H1 (cell line): ENCODE measurements around the gene MUC5B. TPM values are rescaled to one million over a fixed set of nuclear protein-coding genes. Genes with fewer than 3 reads are reported as not detected.

Experiments
- CTCF ChIA-PET: fragments of 300-600 bp; sonication (Branson Sonifier 250); formaldehyde crosslinking; loops from one replicate; lab custom pipeline; 2021; ENCODE audit not compliant: partially characterized antibody; lab: Charles Lee
- POLR2A ChIA-PET: fragments of 300-600 bp; sonication (Branson Sonifier 250); formaldehyde crosslinking; loops from one replicate; lab custom pipeline; 2021; ENCODE audit warnings: inconsistent platforms; ENCODE audit not compliant: partially characterized antibody; lab: Charles Lee
- DNase-seq, 2 experiments: peaks; one replicate each; pipeline versions ENCODE4 v3.0.0 to v3.0.0-alpha.2; 2010 to 2022; ENCODE audit warnings: low spot score in 2 of 2, low read depth in 1 of 2, mixed read lengths in 1 of 2
- FAIRE-seq: peaks from 2 replicates; lab custom pipeline; 2011; peaks lifted over from hg19 to GRCh38; lab: Jason Lieb, UNC
- H2AFZ ChIP-seq: 2 replicates; pipeline ENCODE4 v1.8.1; 2012; ENCODE audit warnings: low read length, inconsistent platforms
- H2AK5ac ChIP-seq: 2 replicates; pipeline ENCODE4 v1.6.1; 2013; ENCODE audit warnings: low read depth, low read length
- H2BK120ac ChIP-seq: replicated peaks from 2 replicates; pipeline ENCODE3; 2013; ENCODE audit warnings: low read depth, low read length, inconsistent platforms
- H2BK12ac ChIP-seq: 2 replicates; pipeline ENCODE4 v1.6.1; 2013; ENCODE audit warnings: low read depth, low read length
- H2BK15ac ChIP-seq: 2 replicates; pipeline ENCODE4 v1.6.1; 2013; ENCODE audit warnings: low read length
- H2BK20ac ChIP-seq: 2 replicates; pipeline ENCODE4 v1.6.1; 2013; ENCODE audit warnings: low read length
- H2BK5ac ChIP-seq: 2 replicates; pipeline ENCODE4 v1.6.1; 2013; ENCODE audit warnings: low read depth, low read length
- H3K14ac ChIP-seq: 2 replicates; pipeline ENCODE4 v1.6.1; 2013; ENCODE audit warnings: inconsistent platforms; ENCODE audit not compliant: insufficient read length
- H3K18ac ChIP-seq: 2 replicates; pipeline ENCODE4 v1.6.1; 2013; ENCODE audit warnings: low read length; ENCODE audit errors: extremely low read depth
- H3K23ac ChIP-seq: 2 replicates; pipeline ENCODE4 v1.6.1; 2013; ENCODE audit warnings: inconsistent platforms; ENCODE audit not compliant: insufficient read length
- H3K23me2 ChIP-seq: 2 replicates; pipeline ENCODE4 v1.6.1; 2013; ENCODE audit warnings: low read depth, low read length
- H3K27ac ChIP-seq: 2 replicates; pipeline ENCODE4 v1.6.1; 2011; ENCODE audit warnings: low read depth, low read length, inconsistent platforms
- H3K27me3 ChIP-seq, 4 experiments: replicated peaks in 1 of 4; 1 replicate in 1 of 4; 2 replicates in 3 of 4; pipeline versions ENCODE4 v1.6.1 to v1.8.1; 2011 to 2013; ENCODE audit warnings: low read length in 3 of 4, mild to moderate bottlenecking in 3 of 4, inconsistent platforms in 2 of 4, mixed read lengths in 2 of 4, moderate library complexity in 1 of 4; ENCODE audit not compliant: control insufficient read depth in 3 of 4, insufficient read depth in 3 of 4; ENCODE audit errors: extremely low read depth in 1 of 4
- H3K36me3 ChIP-seq, 4 experiments: 2 replicates each; pipeline versions ENCODE4 v1.6.1 to v1.8.1; 2011 to 2013; ENCODE audit warnings: mild to moderate bottlenecking in 4 of 4, low read length in 3 of 4, moderate library complexity in 2 of 4, control low read depth in 1 of 4, inconsistent platforms in 1 of 4; ENCODE audit not compliant: insufficient read depth in 4 of 4, control insufficient read depth in 2 of 4
- H3K4ac ChIP-seq: replicated peaks from 2 replicates; pipeline ENCODE3; 2013; ENCODE audit warnings: low read length, low read depth, mixed read lengths, inconsistent platforms; ENCODE audit not compliant: insufficient read length
- H3K4me1 ChIP-seq, 4 experiments: replicated peaks in 1 of 4; 1 replicate in 1 of 4; 2 replicates in 3 of 4; pipeline versions ENCODE4 v1.6.1 to v1.8.1; 2011 to 2013; ENCODE audit warnings: low read length in 3 of 4, inconsistent platforms in 2 of 4, mixed read lengths in 1 of 4; ENCODE audit not compliant: insufficient read depth in 4 of 4, control insufficient read depth in 3 of 4
- H3K4me2 ChIP-seq, 2 experiments: 2 replicates each; pipeline versions ENCODE4 v1.6.1 to v1.8.1; 2011 to 2013; ENCODE audit warnings: low read depth in 2 of 2, low read length in 2 of 2, control low read depth in 1 of 2, inconsistent platforms in 1 of 2, mild to moderate bottlenecking in 1 of 2; ENCODE audit not compliant: insufficient read depth in 1 of 2
- H3K4me3 ChIP-seq, 4 experiments: fragments of 200-600, 300-600 bp in 1 of 4; sonication (generic), shearing (Covaris generic), sonication (Bioruptor Twin) in 1 of 4; 2 replicates each; pipeline versions ENCODE4 v1.5.1 to v1.8.1; 2011 to 2016; ENCODE audit warnings: low read length in 4 of 4, low read depth in 3 of 4, control low read depth in 2 of 4, inconsistent platforms in 2 of 4, mild to moderate bottlenecking in 2 of 4, mixed read lengths in 1 of 4, moderate library complexity in 1 of 4; ENCODE audit not compliant: insufficient read depth in 2 of 4; ENCODE audit errors: extremely low read depth in 1 of 4
- H3K56ac ChIP-seq: replicated peaks from 2 replicates; pipeline ENCODE3; 2013; ENCODE audit warnings: low read depth, mild to moderate bottlenecking, mixed read lengths, low read length, inconsistent platforms; ENCODE audit not compliant: insufficient read length
- H3K79me1 ChIP-seq: 2 replicates; pipeline ENCODE4 v1.6.1; 2013; ENCODE audit warnings: low read depth, low read length, control low read depth
- H3K79me2 ChIP-seq, 2 experiments: 2 replicates each; pipeline versions ENCODE4 v1.6.1 to v1.8.1; 2012 to 2013; ENCODE audit warnings: low read length in 2 of 2, mild to moderate bottlenecking in 2 of 2, inconsistent platforms in 1 of 2; ENCODE audit not compliant: insufficient read depth in 2 of 2, control insufficient read depth in 1 of 2
- H3K9ac ChIP-seq, 4 experiments: replicated peaks in 1 of 4; 1 replicate in 1 of 4; 2 replicates in 3 of 4; pipeline versions ENCODE4 v1.6.1 to v1.8.1; 2011 to 2013; ENCODE audit warnings: low read depth in 3 of 4, low read length in 3 of 4, control low read depth in 2 of 4, mild to moderate bottlenecking in 2 of 4, moderate library complexity in 2 of 4, inconsistent platforms in 1 of 4; ENCODE audit errors: extremely low read depth in 1 of 4
- H3K9me3 ChIP-seq, 2 experiments: 2 replicates each; pipeline versions ENCODE4 v1.6.1 to v1.8.1; 2012 to 2013; ENCODE audit warnings: mild to moderate bottlenecking in 2 of 2, moderate library complexity in 2 of 2, control low read depth in 1 of 2, inconsistent platforms in 1 of 2, low read depth in 1 of 2, low read length in 1 of 2, mixed read lengths in 1 of 2; ENCODE audit not compliant: insufficient read depth in 2 of 2
- H4K20me1 ChIP-seq, 2 experiments: replicated peaks in 1 of 2; 2 replicates each; pipeline versions ENCODE3 to v1.8.1; 2011 to 2013; ENCODE audit warnings: inconsistent platforms in 2 of 2, low read length in 2 of 2, mild to moderate bottlenecking in 1 of 2; ENCODE audit not compliant: insufficient read depth in 2 of 2, control insufficient read depth in 1 of 2
- H4K5ac ChIP-seq: 2 replicates; pipeline ENCODE4 v1.6.1; 2013; ENCODE audit warnings: low read length, low read depth, mixed read lengths, inconsistent platforms; ENCODE audit not compliant: insufficient read length
- H4K8ac ChIP-seq: 2 replicates; pipeline ENCODE4 v1.8.0; 2013; ENCODE audit warnings: mild to moderate bottlenecking, moderate library complexity, low read length, inconsistent platforms; ENCODE audit not compliant: insufficient read depth; ENCODE audit errors: extremely low read depth
- H4K91ac ChIP-seq: replicated peaks from 2 replicates; pipeline ENCODE3; 2013; ENCODE audit warnings: low read length, mixed read lengths, inconsistent platforms; ENCODE audit not compliant: insufficient read length
- ASH2L ChIP-seq: fragments of 200-600, 300-600 bp; sonication (generic); IDR thresholded peaks from one replicate; pipeline ENCODE4 v1.7.1; 2017; ENCODE audit warnings: low read length
- CBX5 ChIP-seq: fragments of 300-800, 300-1000 bp; sonication (generic); IDR thresholded peaks from 2 replicates; pipeline ENCODE4 v1.7.1; 2016; ENCODE audit warnings: antibody characterized with exemption, low read length, low read depth
- CBX8 ChIP-seq: fragments of 300-800, 300-1000 bp; sonication (generic); IDR thresholded peaks from 2 replicates; pipeline ENCODE4 v1.7.1; 2016; ENCODE audit warnings: low read depth, low read length, borderline replicate concordance
- EZH2 ChIP-seq: fragments of 200-600 bp; sonication (generic); IDR thresholded peaks from 2 replicates; pipeline ENCODE4 v1.7.1; 2012; ENCODE audit warnings: low read depth, mild to moderate bottlenecking, moderate library complexity, low read length, inconsistent platforms; ENCODE audit not compliant: severe bottlenecking
- HDAC2 ChIP-seq, 2 experiments: fragments of 300-600 bp in 1 of 2; sonication (generic) in 1 of 2; IDR thresholded peaks; 2 replicates each; pipeline ENCODE4 v1.6.1; 2011 to 2012; ENCODE audit warnings: low read depth in 2 of 2, low read length in 2 of 2, mild to moderate bottlenecking in 2 of 2, moderate library complexity in 2 of 2, borderline replicate concordance in 1 of 2, inconsistent platforms in 1 of 2
- JUND ChIP-seq: IDR thresholded peaks from 2 replicates; pipeline ENCODE4 v1.6.1; 2011; ENCODE audit warnings: mild to moderate bottlenecking, improper control_type of control experiment, low read length
- PHF8 ChIP-seq: fragments of 200-600 bp; sonication (generic); conservative IDR thresholded peaks from 2 replicates; pipeline ENCODE4 v1.7.1; 2012; ENCODE audit warnings: low read depth, mild to moderate bottlenecking, inconsistent platforms, low read length, moderate library complexity
- POLR2AphosphoS5 ChIP-seq: IDR thresholded peaks from 2 replicates; pipeline ENCODE4 v1.6.1; 2011; ENCODE audit warnings: low read depth, low read length
- SAP30 ChIP-seq: fragments of 300-600 bp; sonication (generic); IDR thresholded peaks from 2 replicates; pipeline ENCODE4 v1.7.1; 2012; ENCODE audit warnings: low read length, moderate library complexity, mild to moderate bottlenecking, inconsistent platforms; ENCODE audit not compliant: insufficient read depth, insufficient replicate concordance
- SIX5 ChIP-seq: IDR thresholded peaks from 2 replicates; pipeline ENCODE4 v1.6.1; 2011; ENCODE audit warnings: mild to moderate bottlenecking, low read depth, low read length
- SP4 ChIP-seq: IDR thresholded peaks from 2 replicates; pipeline ENCODE4 v1.6.1; 2012; ENCODE audit warnings: low read length, inconsistent platforms
- SUZ12 ChIP-seq: fragments of 200-600 bp; sonication (generic); IDR thresholded peaks from 2 replicates; pipeline ENCODE4 v1.6.1; 2012; ENCODE audit warnings: mild to moderate bottlenecking, inconsistent platforms, low read length, moderate library complexity, mixed read lengths
- YY1 ChIP-seq: IDR thresholded peaks from 2 replicates; pipeline ENCODE4 v1.6.1; 2011; ENCODE audit warnings: low read depth, mild to moderate bottlenecking, low read length
- ZNF274 ChIP-seq: IDR thresholded peaks from 2 replicates; pipeline ENCODE4 v1.7.0; 2012; ENCODE audit warnings: low read length, borderline replicate concordance; ENCODE audit errors: extremely low read depth
- WGBS, 2 experiments: shearing (Covaris generic) in 1 of 2; methylation state at CpG; one replicate each; pipeline versions ENCODE4 v1.1.6 to v1.1.7; 2013 to 2015; ENCODE audit warnings: low lambda C conversion rate in 2 of 2, mixed read lengths in 2 of 2, inconsistent platforms in 1 of 2, low coverage in 1 of 2, missing lambda C conversion rate in 1 of 2; ENCODE audit not compliant: insufficient replicate concordance in 2 of 2, insufficient coverage in 1 of 2, insufficient read length in 1 of 2; ENCODE audit errors: extremely low coverage in 1 of 2, missing lambda C conversion rate in 1 of 2; 5-methylcytosine and 5-hydroxymethylcytosine counted together
- polyA plus RNA-seq, 7 experiments: library from polyadenylated mRNA; depleted of rRNA in 3 of 7; stranded (reverse) in 5 of 7; unstranded in 2 of 7; fragments of >200 nt in 5 of 7; fragments of 200-250 nt in 2 of 7; gene quantifications; 1 replicate in 5 of 7; 2 replicates in 1 of 7; 4 replicates in 1 of 7; pipeline versions ENCODE4 v1.2.1 to v1.2.3, GENCODE V29; 2011 to 2013; ENCODE audit warnings: missing spikeins in 2 of 7, mixed read lengths in 2 of 7
- total RNA-seq: library from RNA; stranded (reverse); fragmentation: NEBNext Ultra II Directional; extraction: Animal tissue kit (Norgen Biotek cat#: 25700); gene quantifications from 2 replicates; pipeline ENCODE4 v1.2.1, GENCODE V29; 2021

MUC5B gene
- total and polyA plus RNA-seq, 2 of the 8 experiments (the other 6 are each of a cell fraction or from before 2014, with no cell fraction given), result 0.02 to 0.03 TPM

DNA sequence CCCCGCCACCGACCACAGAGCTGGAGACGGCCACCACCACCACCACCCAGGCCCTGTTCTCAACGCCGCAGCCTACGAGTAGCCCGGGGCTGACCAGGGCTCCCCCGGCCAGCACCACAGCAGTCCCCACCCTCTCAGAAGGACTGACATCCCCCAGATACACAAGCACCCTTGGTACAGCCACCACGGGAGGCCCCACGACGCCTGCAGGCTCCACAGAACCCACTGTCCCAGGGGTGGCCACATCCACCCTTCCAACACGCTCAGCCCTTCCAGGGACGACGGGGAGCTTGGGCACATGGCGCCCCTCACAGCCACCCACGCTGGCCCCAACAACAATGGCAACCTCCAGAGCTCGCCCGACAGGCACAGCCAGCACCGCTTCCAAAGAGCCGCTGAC lies 18.8 kb downstream of the MUC5B start:
- no peak overlapping the region for H2BK20ac ChIP-seq
- no peak overlapping the region for H3K4ac ChIP-seq
- no peaks in the 10 kb centered on the region for H3K23me2 ChIP-seq
- H2BK15ac ChIP-seq, result no peak overlapping the region
- no peak overlapping the region for H3K4me2 ChIP-seq
- no peaks in the 10 kb centered on the region for H3K79me2 ChIP-seq
- no peaks in the 10 kb centered on the region for H3K36me3 ChIP-seq
- CTCF ChIA-PET, result no interaction called here
- 94% methylated on average over 18 of the region's 20 CpGs; no CpG with 5 or more reads in 1 of the 2 experiments for WGBS, 2 experiments
- no peak overlapping the region for H3K56ac ChIP-seq
- H4K8ac ChIP-seq, result no peak overlapping the region
- no peak for DNase-seq
- H3K14ac ChIP-seq, result no peak overlapping the region
- no peak overlapping the region for H2BK120ac ChIP-seq
- no peak overlapping the region for H2AK5ac ChIP-seq
- no peak for FAIRE-seq
- H2BK12ac ChIP-seq, result no peak overlapping the region
- H3K4me1 ChIP-seq, result no peaks in the 10 kb centered on the region
- no peak overlapping the region for H4K91ac ChIP-seq
- no peak overlapping the region for H3K27ac ChIP-seq
- H3K79me1 ChIP-seq, result no peaks in the 10 kb centered on the region
- H4K20me1 ChIP-seq, result peaks cover 0 to 1% of the 10 kb centered on the region in 2 experiments
- H3K4me3 ChIP-seq, result no peak overlapping the region
- no peak overlapping the region for H2BK5ac ChIP-seq
- POLR2A ChIA-PET, result no interaction called here
- no peak overlapping the region for H3K18ac ChIP-seq
- no peak overlapping the region for H3K9ac ChIP-seq
- H4K5ac ChIP-seq, result no peak overlapping the region
- no peak overlapping the region for H2AFZ ChIP-seq
- no peaks in the 10 kb centered on the region for H3K27me3 ChIP-seq
- no peak overlapping the region for H3K23ac ChIP-seq
- peaks cover 6 to 49% of the 10 kb centered on the region in 2 experiments; a peak in 3 of 4 replicates for H3K9me3 ChIP-seq
- TF ChIP-seq SP4 (no peak), CBX5 (no peak), SAP30 (no peak), POLR2AphosphoS5 (no peak), JUND (no peak), PHF8 (no peak), EZH2 (no peak), YY1 (no peak), SUZ12 (no peak), CBX8 (no peak), ZNF274 (no peak), HDAC2 (IDR thresholded peaks at IDR 0.05; ENCODE audit: borderline replicate concordance in 1 of 2, low read depth in 2 of 2, low read length in 2 of 2) (no peak), SIX5 (no peak), ASH2L (no peak)
